Measurements from ENCODE around the gene AS3MT.

DNA sequence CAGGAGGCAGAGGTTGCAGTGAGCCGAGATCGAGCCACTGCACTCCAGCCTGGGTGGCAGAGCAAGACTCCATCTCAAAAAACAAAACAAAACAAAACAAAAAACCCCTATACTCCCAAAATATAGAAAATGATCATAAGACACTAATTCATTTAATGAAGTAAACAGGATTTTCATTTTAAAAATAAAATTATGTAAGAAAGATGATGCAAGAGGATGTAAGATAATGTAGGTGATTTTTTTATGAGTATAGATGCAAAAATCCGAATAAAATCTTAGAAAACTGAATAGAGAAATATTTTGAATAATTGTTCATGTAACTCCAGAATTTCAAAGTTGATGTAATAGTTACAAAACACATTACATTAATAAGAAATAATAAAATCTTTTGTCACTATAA is 3.6 kb upstream of the AS3MT start:
- TF ChIP-seq, protein P1, sequence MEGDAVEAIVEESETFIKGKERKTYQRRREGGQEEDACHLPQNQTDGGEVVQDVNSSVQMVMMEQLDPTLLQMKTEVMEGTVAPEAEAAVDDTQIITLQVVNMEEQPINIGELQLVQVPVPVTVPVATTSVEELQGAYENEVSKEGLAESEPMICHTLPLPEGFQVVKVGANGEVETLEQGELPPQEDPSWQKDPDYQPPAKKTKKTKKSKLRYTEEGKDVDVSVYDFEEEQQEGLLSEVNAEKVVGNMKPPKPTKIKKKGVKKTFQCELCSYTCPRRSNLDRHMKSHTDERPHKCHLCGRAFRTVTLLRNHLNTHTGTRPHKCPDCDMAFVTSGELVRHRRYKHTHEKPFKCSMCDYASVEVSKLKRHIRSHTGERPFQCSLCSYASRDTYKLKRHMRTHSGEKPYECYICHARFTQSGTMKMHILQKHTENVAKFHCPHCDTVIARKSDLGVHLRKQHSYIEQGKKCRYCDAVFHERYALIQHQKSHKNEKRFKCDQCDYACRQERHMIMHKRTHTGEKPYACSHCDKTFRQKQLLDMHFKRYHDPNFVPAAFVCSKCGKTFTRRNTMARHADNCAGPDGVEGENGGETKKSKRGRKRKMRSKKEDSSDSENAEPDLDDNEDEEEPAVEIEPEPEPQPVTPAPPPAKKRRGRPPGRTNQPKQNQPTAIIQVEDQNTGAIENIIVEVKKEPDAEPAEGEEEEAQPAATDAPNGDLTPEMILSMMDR (IDR thresholded peaks at IDR 0.05), result no peak
- no peak for TF ChIP-seq EZH2phosphoT487 (IDR thresholded peaks at IDR 0.05)
- TF ChIP-seq EZH2 (IDR thresholded peaks at IDR 0.05), result no peak

Data from neural progenitor cell (in vitro differentiated cells).